GM19023 (cell line): ENCODE measurements around the gene GAL3ST1.

Experiments used
- ATAC-seq: cut with Tn5 transposase; IDR thresholded peaks from one replicate; pipeline ENCODE4 v1.9.1; 2021; ENCODE audit warnings: mild to moderate bottlenecking, moderate library complexity; ENCODE audit not compliant: unreplicated experiment

GAL3ST1 gene

DNA sequence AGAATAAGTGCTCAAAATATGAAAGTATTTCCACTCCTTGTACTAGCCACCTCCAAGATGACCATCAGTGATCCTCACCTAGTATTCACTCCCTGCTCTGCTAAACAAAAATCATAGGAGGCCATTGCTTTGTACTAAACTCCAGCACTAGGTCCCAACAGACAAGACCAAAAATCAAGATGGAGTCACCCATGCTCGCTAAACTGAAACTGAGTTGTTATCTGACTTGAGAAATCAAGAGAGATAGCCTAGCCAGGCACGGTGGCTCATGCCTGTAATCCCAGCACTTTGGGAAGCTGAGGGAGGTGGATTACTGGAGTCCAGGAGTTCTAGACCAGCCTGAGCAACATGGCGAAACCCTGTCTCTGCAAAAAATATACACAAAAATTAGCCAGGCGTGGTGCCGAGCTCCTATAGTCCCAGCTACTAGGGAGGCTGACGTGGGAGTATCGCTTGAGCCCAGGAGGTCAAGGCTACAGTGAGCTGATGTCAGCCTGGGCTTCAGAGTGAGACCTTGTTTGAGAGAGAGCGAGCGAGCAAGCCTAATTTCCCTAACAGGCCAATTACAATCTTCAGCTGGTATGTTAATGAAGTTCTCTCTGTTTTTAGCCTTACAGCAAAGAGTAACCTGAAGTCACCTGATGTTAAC is 37.3 kb downstream of the GAL3ST1 start:
- ATAC-seq = no peak

DNA sequence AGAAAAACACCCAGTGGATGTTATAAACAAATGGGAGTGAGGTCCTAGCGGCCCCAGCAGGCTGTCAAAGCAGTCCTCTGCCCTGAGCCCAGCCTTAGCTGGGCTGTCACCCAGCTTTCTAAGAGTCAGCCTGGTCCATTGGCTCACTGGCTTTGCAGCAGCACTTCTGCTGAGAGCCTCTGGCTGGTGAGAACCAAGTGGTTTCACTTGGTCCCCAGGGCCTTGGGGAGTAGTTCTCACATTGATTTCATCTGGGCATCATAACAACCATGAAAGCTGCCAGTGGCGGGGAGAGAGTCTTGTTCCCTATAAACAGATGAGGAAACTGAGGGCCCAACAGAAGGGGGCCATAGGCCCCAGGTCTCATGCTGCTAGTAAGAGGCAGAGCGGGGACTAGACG is 39.3 kb downstream of the GAL3ST1 start:
- ATAC-seq = no peak

- ATAC-seq = no peak
Measured at GRCh38 chr22:30531651-30532608, 42.5 kb downstream of the GAL3ST1 start.

DNA sequence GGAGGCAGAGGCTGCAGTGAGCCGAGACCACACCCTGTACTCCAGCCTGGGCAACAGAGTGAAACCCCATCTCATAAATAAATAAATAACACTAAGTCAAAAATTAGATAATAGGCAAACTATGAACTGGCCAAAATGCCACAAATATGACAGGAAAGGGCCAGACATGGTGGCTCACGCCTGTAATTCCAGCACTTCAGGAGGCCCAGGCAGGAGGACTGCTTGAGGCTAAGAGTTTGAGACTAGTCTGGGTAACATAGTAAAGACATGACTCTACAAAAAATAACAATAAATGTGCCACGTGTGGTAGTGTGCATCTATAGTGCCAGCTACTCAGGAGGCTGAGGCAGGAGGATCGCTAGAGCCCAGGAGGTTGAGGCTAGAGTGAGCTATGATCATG is 47.8 kb downstream of the GAL3ST1 start:
- no peak for ATAC-seq

DNA sequence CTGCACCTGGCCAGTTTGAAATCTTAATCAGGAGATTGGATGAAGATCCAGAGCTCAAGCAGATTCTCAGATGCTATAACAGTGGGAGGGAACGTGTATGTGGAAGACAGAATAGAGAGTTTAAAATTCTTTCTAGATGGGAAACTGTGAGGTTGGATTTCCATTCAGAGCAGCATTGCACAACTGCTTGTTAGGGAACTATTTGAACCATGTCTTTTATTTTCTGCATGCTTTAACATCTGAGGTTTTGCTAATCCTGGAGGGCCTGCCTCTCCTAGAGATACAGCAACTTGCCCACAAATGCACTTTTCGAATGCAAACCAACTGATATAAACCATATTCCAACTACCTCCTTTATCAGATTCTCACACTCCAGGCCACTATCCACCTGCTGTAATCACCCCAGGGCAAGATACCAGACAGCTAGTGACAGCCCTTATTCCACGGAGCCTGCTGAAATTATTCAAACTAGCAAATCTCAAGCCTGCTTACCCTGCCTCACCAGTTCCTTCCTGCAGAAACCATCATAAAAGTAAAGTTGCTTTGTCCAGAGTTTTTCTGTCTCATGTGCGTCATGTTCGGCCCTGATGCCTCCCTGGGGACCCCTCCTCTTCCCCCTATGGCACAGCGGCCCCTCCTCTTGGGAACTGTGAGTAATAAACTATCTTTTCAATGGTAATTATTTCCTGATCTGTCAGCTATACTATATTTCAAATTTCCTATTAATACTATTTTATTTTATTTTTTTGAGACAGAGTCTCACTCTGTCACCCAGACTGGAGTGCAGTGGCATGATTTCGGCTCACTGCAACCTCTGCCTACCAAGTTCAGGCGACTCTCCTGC is 50.6 kb downstream of the GAL3ST1 start:
- no peak for ATAC-seq

GRCh38 chr22:30521368-30522156 is 52.9 kb downstream of the GAL3ST1 start:
- ATAC-seq = no peak

DNA sequence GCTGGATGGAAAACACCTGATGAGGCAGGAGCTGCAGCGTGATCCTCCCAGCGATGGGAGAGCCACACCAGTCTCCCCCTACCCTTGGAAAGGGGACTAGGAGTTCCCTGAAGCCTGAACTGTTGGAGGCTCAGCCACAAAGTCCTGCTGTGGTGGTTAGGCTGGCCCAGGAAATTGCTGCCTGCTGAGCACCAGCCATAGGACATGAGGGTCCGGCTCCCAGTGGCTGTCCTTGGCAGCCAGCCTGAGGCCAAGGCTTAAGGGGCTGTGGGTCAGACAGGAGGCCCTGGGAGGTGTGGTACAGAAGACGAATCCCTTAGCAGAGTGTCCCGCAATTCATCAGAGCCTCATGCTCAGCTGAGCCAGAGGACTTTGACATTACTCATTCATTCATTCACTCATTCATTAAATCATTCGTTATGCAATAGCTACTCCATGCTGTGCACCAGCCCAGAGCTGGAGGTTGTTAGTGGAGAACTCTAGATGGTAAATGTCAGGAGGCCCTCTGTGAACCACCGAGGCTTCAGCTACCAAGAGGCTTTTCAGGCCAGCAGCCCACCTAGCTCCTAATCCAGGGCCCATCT is 54.5 kb downstream of the GAL3ST1 start:
- ATAC-seq = no peak

GRCh38 chr22:30516731-30517130 is 57.7 kb downstream of the GAL3ST1 start:
- no peak for ATAC-seq

GRCh38 chr22:30516273-30516672 is 58.2 kb downstream of the GAL3ST1 start:
- no peak for ATAC-seq

- no peak for ATAC-seq
Measured at GRCh38 chr22:30514252-30514651, 60.2 kb downstream of the GAL3ST1 start.

GRCh38 chr22:30513462-30513861 is 61.0 kb downstream of the GAL3ST1 start:
- ATAC-seq = no peak

GRCh38 chr22:30511911-30512310 is 62.6 kb downstream of the GAL3ST1 start:
- no peak for ATAC-seq

GRCh38 chr22:30511109-30511508 is 63.4 kb downstream of the GAL3ST1 start:
- ATAC-seq = no peak

- no peak for ATAC-seq
Measured at GRCh38 chr22:30508216-30508615, 66.2 kb downstream of the GAL3ST1 start.

DNA sequence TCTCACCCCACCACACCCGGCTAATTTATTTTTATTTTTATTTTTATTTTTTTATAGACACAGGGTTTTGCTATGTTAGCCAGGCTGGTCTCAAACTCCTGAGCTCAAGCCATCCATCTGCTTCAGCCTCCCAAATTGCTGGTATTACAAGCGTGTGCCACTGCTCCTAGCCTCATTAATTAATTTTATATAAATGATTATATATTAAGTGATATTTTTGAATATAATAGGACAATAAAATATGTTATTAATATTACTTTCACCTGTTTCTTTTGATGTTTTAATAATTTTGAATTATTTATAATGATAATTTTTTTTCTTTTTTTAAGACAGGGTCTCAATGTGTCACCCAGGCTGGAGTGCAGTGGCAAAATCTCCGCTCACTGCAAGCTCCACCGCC is 66.8 kb downstream of the GAL3ST1 start:
- no peak for ATAC-seq

GRCh38 chr22:30506507-30506968 is 67.9 kb downstream of the GAL3ST1 start:
- ATAC-seq = no peak
